Naive B cell (primary cell): ENCODE measurements around the gene SULT1C2. TPM values are rescaled to one million over a fixed set of nuclear protein-coding genes. Genes with fewer than 3 reads are reported as not detected.

Experiments used
- ATAC-seq, 2 donors: fragments of 150-1000 bp; cut with Tn5 transposase; 2 replicates each; pipeline ENCODE4 v1.10.0; 2021; ENCODE audit warnings: low read depth in 2 of 2, mild to moderate bottlenecking in 2 of 2, moderate library complexity in 2 of 2
- DNase-seq: peaks from one replicate; pipeline ENCODE4 v3.0.0; 2022
- H3K27ac Mint-ChIP-seq, 6 donors: one replicate each; pipeline ENCODE4 v1.8.0; 2020 to 2022; ENCODE audit warnings: mild to moderate bottlenecking in 6 of 6, mixed read lengths in 6 of 6, moderate library complexity in 5 of 6, inconsistent platforms in 2 of 6
- H3K27me3 Mint-ChIP-seq, 3 donors: one replicate each; pipeline ENCODE4 v1.8.0; 2021 to 2022; ENCODE audit warnings: mixed read lengths in 3 of 3, mild to moderate bottlenecking in 1 of 3
- H3K36me3 Mint-ChIP-seq, 2 donors: one replicate each; pipeline ENCODE4 v1.8.0; 2020 to 2022; ENCODE audit warnings: mixed read lengths in 2 of 2, inconsistent platforms in 1 of 2, mild to moderate bottlenecking in 1 of 2
- H3K4me1 Mint-ChIP-seq, 3 donors: one replicate each; pipeline ENCODE4 v1.8.0; 2020 to 2022; ENCODE audit warnings: mixed read lengths in 3 of 3, inconsistent platforms in 1 of 3, mild to moderate bottlenecking in 1 of 3, moderate library complexity in 1 of 3
- H3K4me3 Mint-ChIP-seq, 8 donors: one replicate each; pipeline ENCODE4 v1.8.0; 2020 to 2022; ENCODE audit warnings: mild to moderate bottlenecking in 8 of 8, mixed read lengths in 8 of 8, moderate library complexity in 8 of 8, inconsistent platforms in 2 of 8
- H3K9me3 Mint-ChIP-seq, 7 donors: one replicate each; pipeline ENCODE4 v1.8.0; 2020 to 2022; ENCODE audit warnings: mixed read lengths in 7 of 7, mild to moderate bottlenecking in 5 of 7, inconsistent platforms in 2 of 7, moderate library complexity in 1 of 7
- polyA plus RNA-seq, 6 donors: library from polyadenylated mRNA; unstranded; fragments of 300-500 nt; fragmentation: Illumina TruSeq; gene quantifications; one replicate each; pipeline ENCODE4 v1.2.3, GENCODE V29; 2021; ENCODE audit warnings: low read depth in 6 of 6

Gene SULT1C2
- polyA plus RNA-seq, 6 donors from 2014 or later: not detected

DNA sequence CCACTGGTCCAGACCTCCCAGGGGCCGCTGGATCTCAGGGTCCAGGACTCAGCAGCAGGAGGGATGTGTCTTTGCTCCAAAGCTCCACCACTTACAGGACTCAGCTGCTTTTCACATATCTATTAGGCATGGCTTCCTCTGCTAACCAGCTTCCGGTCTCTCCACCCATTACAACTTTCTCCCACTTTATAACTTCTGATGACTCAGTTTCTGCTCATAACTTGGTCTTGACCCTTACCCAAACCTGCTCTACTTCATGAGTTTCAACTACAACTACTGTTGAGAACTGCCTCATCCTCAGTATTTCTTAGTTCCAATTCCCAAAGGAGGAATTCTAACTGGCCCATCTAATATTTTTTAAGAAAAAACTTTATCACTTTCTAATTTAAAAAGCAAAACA is 17.2 kb downstream of the SULT1C2 start:
- Mint-ChIP-seq H3K4me3 (no peak overlapping the region), H3K9me3 (peaks cover 0 to 6% (median 0%) of the 10 kb centered on the region in 7 donors), H3K4me1 (no peaks in the 10 kb centered on the region), H3K36me3 (no peaks in the 10 kb centered on the region), H3K27ac (no peak overlapping the region), H3K27me3 (peaks cover 0 to 5% (median 3%) of the 10 kb centered on the region in 3 donors)
- ATAC-seq: no peak
- DNase-seq: no peak

DNA sequence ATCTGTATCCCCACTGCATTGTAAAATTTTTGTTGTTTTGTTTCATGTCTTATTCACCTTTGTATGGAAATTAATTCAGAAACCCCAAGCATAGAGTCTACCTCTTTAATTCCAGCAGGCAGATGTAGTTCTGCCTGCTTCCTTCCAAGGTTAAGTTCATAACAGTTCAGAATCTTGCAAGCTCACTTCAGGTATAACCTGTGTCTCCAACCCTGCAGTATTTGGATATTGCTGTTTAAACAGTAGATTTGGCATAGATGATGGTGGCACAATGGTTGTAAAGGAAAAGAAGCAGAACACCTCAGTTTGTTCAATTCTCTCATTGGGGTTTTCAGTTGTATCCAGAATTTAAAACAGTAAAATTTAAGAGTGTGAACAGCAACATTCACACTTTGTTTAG is 21.2 kb downstream of the SULT1C2 start:
- ATAC-seq: no peak
- no peak overlapping the region for H3K27ac Mint-ChIP-seq
- H3K4me1 Mint-ChIP-seq: no peaks in the 10 kb centered on the region
- no peak for DNase-seq
- H3K4me3 Mint-ChIP-seq: no peak overlapping the region
- peaks cover 0 to 8% (median 0%) of the 10 kb centered on the region in 3 donors for H3K27me3 Mint-ChIP-seq
- no peaks in the 10 kb centered on the region for H3K36me3 Mint-ChIP-seq
- H3K9me3 Mint-ChIP-seq: peaks cover 0 to 4% (median 2%) of the 10 kb centered on the region in 7 donors

DNA sequence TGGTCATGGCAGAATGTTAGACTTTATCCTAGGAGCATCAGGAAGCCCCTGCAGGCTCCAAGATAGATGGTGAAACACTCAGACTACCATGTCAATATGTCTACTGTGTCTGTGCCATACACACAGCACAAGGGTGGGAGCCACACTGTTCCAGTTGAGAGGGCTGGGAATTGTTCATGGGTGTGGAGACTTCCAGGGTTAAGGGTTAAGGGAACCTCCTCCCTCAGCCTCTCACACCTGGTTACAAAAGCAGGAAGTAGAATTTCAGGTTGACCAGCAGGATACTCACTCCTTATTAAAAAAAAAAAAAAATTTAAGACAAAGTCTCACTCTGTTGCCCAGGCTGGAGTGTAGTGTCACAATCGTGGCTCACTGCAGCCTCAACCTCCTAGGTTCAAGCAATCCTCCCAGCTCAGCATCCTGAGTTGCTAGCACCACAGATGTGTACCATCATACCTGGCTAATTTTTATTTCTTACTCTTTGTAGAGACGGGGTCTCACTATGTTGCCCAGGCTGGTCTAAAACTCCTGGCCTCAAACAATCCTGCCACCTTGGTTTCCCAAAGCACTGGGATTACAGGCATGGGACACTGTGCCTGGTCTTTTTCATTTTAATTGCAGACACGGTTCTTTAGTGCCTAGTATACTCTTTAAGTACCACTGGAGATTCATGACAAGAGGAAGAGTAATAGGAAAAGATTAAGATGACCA is 26.0 kb downstream of the SULT1C2 start:
- ATAC-seq: no peak
- H3K27ac Mint-ChIP-seq: no peak overlapping the region
- no peaks in the 10 kb centered on the region for H3K36me3 Mint-ChIP-seq
- H3K4me1 Mint-ChIP-seq: no peaks in the 10 kb centered on the region
- H3K9me3 Mint-ChIP-seq: peaks cover 0 to 3% (median 0%) of the 10 kb centered on the region in 7 donors
- H3K27me3 Mint-ChIP-seq: peaks cover 0 to 17% (median 8%) of the 10 kb centered on the region in 3 donors
- H3K4me3 Mint-ChIP-seq: no peak overlapping the region
- no peak for DNase-seq

DNA sequence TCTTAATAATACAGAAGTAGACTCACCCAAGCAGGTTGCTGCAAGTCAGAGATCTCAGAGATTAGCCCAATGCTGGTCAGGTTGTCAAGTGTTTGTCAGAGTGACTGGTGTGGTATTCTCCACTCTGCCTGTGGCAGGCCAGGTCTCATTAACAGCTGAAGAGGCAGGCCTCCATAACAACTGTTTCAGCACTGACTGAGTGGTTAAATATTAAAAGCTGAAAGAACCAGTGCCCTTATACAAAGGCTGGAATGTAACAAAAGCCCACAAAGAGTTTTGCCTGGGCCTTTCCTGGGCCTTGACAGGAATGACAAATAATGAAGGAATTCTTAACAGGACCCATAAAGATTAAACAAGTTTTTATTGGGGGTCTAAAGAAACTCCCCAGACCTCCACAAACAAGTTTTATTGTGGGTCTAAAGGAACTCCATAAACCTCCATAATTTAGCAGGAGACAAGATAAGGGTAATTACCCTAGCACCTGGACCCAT is 26.8 kb downstream of the SULT1C2 start:
- H3K27ac Mint-ChIP-seq: no peak overlapping the region
- peaks cover 0 to 17% (median 8%) of the 10 kb centered on the region in 3 donors for H3K27me3 Mint-ChIP-seq
- ATAC-seq (no peak), DNase-seq (no peak)
- no peaks in the 10 kb centered on the region for H3K4me1 Mint-ChIP-seq
- no peaks in the 10 kb centered on the region for H3K36me3 Mint-ChIP-seq
- H3K9me3 Mint-ChIP-seq: peaks cover 0 to 3% (median 0%) of the 10 kb centered on the region in 7 donors
- no peak overlapping the region for H3K4me3 Mint-ChIP-seq

DNA sequence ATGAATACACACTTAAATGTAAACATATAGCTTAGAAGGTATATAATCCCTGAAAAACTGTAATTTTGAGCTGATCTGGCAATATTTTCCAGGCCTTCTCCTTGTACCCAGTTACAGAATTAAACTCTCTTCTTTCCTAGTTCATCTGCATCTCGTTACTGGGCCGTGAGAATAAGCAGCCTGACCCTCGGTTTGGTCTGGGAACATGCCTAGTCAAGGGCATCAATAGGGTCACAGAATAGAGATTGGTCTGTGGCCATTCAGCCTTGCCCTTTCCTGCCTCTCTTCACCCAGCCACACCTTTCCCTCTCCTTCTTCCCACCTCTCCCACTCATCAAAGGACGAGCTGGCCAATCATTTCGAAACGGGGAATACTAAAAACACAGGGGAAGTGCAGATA is 27.3 kb downstream of the SULT1C2 start:
- Mint-ChIP-seq H3K4me3 (no peak overlapping the region), H3K4me1 (no peaks in the 10 kb centered on the region)
- no peak for ATAC-seq

DNA sequence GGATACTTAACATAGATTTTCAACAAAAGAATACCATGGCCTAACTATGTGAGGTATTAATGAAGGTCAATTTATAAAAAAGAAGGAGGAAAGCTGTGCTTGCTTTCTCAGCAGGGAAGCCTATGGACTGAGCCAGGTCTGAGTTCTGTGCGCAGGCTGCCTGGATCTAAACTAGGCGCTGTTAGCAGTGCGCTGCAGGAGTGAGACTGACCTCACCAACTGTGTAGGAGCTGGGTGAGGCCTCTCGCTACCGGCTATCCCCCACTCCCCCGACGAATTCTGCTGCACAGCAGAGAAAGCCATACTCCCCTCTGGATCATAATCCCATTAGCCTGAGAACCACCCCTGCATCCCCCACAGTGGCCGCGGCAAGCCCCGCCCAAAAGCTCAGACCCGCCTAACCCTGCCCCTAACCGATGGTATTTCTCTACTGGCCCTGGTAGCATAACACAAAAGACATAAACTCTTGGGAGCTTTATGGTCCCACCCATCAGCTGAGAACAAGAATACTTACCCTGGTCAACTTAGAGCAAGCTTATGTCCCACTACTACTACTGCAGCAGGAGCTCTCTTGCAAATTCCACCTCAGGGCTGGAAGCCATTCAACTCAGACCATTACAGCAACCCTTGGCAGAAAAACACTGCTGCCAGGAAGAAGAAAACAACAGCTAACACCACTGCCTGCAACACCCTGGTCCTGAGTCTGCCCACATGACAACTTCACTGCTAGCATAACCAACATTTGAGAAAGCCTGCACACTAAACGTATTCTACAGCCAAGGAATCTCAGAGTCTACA is 28.0 kb downstream of the SULT1C2 start:
- H3K36me3 Mint-ChIP-seq: no peaks in the 10 kb centered on the region
- peaks cover 0 to 2% (median 0%) of the 10 kb centered on the region in 7 donors for H3K9me3 Mint-ChIP-seq
- no peaks in the 10 kb centered on the region for H3K4me1 Mint-ChIP-seq
- ATAC-seq (no peak), DNase-seq (no peak)
- no peak overlapping the region for H3K27ac Mint-ChIP-seq
- H3K27me3 Mint-ChIP-seq: peaks cover 0 to 17% (median 8%) of the 10 kb centered on the region in 3 donors
- H3K4me3 Mint-ChIP-seq: no peak overlapping the region

More for the DNA sequence above, 27.3 kb downstream of the SULT1C2 start:
- Mint-ChIP-seq H3K9me3 (peaks cover 0 to 2% (median 0%) of the 10 kb centered on the region in 7 donors), H3K36me3 (no peaks in the 10 kb centered on the region), H3K27ac (no peak overlapping the region), H3K27me3 (peaks cover 0 to 17% (median 8%) of the 10 kb centered on the region in 3 donors)
- no peak for DNase-seq

DNA sequence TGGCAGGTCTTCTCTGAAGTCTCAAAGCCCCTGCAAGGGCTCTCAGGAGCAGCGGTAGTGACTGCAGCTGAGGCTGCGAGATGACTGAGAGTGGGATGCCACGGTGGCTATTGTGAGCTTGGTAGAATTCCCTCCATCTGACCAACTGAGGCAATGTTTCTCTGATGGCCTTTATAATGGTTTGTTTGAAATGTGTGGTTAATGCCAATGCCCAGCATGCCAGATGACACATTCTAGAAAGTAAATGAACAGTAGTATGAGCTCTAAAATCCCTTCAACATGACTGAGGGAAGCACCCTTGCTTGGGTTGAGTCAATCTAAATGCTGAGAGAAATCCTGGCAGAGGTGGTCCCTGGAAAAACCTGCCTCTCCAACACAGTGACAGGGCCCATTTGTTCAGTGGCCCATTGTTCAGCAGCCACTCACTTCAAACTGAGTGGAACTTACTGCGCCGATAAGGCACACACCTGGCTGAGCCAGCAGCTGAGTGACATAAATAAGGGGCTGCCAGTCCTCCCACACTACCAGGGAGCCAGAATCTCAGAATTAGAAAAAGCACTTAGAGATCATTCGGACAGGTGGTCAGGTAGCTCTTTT is 31.7 kb downstream of the SULT1C2 start:
- no peak for ATAC-seq
- no peak overlapping the region for H3K27ac Mint-ChIP-seq
- no peaks in the 10 kb centered on the region for H3K36me3 Mint-ChIP-seq
- no peaks in the 10 kb centered on the region for H3K4me1 Mint-ChIP-seq
- H3K9me3 Mint-ChIP-seq: peaks cover 0 to 2% (median 0%) of the 10 kb centered on the region in 7 donors
- DNase-seq: no peak
- H3K4me3 Mint-ChIP-seq: no peak overlapping the region
- H3K27me3 Mint-ChIP-seq: peaks cover 0 to 17% (median 12%) of the 10 kb centered on the region in 3 donors

DNA sequence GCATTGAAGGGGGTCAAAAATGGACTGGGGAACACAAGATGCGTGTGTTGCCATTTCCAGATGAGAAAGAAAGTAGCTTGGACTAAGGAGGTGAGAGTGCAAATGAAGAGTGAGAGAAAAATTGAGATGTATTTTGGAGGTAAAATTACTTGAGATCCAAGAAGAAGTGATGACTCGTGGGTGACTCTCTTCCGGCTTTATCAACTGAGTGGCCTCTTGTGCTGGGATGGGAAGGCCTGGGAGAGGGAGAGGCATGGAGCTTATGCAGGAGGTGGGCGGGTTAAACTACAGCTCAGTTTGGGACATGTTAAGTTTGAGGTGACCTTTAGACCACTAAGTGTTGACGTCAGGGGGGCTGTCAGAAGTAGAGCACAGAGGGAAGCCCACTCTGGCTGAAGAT is 34.9 kb downstream of the SULT1C2 start:
- no peak for ATAC-seq
- Mint-ChIP-seq H3K4me1 (no peaks in the 10 kb centered on the region), H3K9me3 (peaks cover 0 to 4% (median 0%) of the 10 kb centered on the region in 7 donors), H3K4me3 (no peak overlapping the region), H3K36me3 (no peaks in the 10 kb centered on the region), H3K27ac (no peak overlapping the region), H3K27me3 (peaks cover 0 to 12% (median 6%) of the 10 kb centered on the region in 3 donors)
- no peak for DNase-seq

DNA sequence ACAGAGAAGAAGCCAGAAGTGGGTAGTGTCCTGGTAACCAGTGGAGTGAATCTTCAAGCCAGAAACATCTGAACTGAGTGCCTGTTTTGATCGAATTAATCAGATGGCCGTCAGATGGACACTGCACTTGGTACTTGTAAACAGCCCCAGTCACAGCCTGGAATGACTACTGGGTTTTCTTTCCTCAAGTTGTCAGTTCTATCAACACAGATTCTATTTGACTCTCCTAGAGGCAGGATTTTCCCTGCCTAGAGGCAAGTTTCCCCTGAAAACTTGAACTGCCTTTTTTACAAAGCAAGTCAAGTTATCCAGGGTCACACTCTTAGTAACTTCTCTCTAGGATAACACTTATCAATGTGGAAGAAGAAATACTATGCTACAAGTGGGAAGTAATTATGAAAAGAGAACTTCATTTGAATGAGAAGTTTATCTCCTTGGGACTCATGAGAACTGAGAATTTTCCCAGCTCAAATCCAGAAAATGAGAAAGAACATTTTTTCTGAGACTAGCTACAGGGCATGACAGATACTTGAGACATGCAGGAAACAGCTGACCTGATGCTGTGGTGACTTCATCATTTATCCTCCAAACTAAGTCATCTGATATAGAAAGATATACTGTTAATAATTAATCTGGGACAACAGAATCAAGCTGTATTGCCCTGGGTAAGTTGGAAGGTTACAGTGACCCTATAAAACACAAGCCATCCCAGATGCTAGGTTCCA is 36.0 kb downstream of the SULT1C2 start:
- Mint-ChIP-seq H3K27me3 (peaks cover 0 to 12% (median 0%) of the 10 kb centered on the region in 3 donors), H3K27ac (no peak overlapping the region)
- ATAC-seq: no peak

DNA sequence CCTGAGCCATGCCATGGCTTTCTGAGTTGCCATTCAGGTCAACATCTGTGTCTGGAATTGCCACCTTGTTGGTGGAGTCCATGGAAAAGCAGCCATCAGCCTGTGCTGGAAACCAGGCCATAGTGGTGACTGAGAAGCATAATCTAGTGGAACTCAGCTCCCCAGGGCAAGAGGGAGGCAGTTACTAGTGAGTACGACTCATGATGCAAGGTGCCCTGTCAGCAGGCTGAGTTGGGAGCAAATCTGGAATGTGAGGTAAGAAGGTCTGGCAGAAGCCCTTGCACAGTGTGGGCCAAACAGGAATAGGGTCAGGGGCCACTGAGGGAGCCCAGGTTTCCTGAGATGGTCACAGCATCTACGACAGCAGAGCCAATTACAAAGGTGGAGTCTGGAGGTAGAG is 37.1 kb downstream of the SULT1C2 start:
- H3K36me3 Mint-ChIP-seq: no peaks in the 10 kb centered on the region

More for the DNA sequence above, 36.0 kb downstream of the SULT1C2 start:
- peaks cover 0 to 5% (median 0%) of the 10 kb centered on the region in 7 donors for H3K9me3 Mint-ChIP-seq
- no peak overlapping the region for H3K4me3 Mint-ChIP-seq
- H3K36me3 Mint-ChIP-seq: no peaks in the 10 kb centered on the region
- DNase-seq: no peak
- H3K4me1 Mint-ChIP-seq: no peaks in the 10 kb centered on the region

DNA sequence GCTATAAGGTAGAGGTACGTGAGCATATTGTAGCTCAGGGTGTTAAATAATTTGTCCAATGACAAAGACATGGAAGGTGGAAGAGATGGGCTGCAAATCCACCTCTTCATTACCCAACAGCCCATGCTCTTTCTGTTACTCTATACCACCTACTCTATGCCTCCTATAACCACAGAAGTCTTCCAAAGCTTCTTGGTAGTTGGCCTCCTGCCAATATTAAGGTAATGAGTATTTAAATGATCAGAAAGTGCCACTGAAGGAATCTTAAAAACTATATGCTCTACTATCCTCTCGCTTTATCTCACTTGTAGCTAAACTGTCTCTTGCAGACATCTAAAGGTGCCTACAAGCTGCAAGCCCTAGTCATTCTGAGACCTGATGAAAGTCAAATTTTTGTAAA is 41.1 kb downstream of the SULT1C2 start:
- Mint-ChIP-seq H3K27ac (no peak overlapping the region), H3K4me1 (peaks cover 3 to 7% (median 7%) of the 10 kb centered on the region in 3 donors), H3K4me3 (no peak overlapping the region), H3K27me3 (peaks cover 0 to 7% (median 0%) of the 10 kb centered on the region in 3 donors), H3K36me3 (no peaks in the 10 kb centered on the region), H3K9me3 (peaks cover 0 to 4% (median 0%) of the 10 kb centered on the region in 7 donors)
- ATAC-seq (no peak), DNase-seq (no peak)

More for the DNA sequence above, 37.1 kb downstream of the SULT1C2 start:
- no peak overlapping the region for H3K27ac Mint-ChIP-seq
- DNase-seq (no peak), ATAC-seq (no peak)
- H3K4me3 Mint-ChIP-seq: no peak overlapping the region
- peaks cover 0 to 12% (median 0%) of the 10 kb centered on the region in 3 donors for H3K27me3 Mint-ChIP-seq
- H3K4me1 Mint-ChIP-seq: peaks cover 0 to 4% (median 4%) of the 10 kb centered on the region in 3 donors
- peaks cover 0 to 5% (median 0%) of the 10 kb centered on the region in 7 donors for H3K9me3 Mint-ChIP-seq

DNA sequence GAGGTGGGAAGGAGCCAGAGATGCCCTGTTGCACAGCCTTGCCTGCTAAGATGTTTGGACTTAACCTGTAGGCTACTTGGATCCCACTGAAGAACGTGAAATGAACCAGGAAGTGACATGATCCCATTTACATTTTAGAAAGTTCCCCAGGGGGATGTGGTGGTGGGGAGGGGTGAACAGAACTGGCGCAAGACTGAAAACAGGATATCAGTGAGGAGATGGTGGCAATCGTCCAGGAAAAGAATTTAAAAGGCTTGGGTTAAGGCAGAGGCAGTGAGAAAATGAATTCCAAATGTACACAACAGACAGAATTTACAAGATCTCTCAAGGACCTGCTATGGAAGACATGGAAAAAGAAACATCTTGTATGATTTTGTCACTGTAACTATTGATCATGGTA is 42.3 kb downstream of the SULT1C2 start:
- Mint-ChIP-seq H3K27me3 (peaks cover 0 to 18% (median 0%) of the 10 kb centered on the region in 3 donors), H3K9me3 (peaks cover 0 to 4% (median 2%) of the 10 kb centered on the region in 7 donors), H3K4me1 (peaks cover 3 to 7% (median 7%) of the 10 kb centered on the region in 3 donors), H3K4me3 (no peak overlapping the region), H3K36me3 (no peaks in the 10 kb centered on the region), H3K27ac (no peak overlapping the region)
- DNase-seq: no peak
- ATAC-seq: no peak

DNA sequence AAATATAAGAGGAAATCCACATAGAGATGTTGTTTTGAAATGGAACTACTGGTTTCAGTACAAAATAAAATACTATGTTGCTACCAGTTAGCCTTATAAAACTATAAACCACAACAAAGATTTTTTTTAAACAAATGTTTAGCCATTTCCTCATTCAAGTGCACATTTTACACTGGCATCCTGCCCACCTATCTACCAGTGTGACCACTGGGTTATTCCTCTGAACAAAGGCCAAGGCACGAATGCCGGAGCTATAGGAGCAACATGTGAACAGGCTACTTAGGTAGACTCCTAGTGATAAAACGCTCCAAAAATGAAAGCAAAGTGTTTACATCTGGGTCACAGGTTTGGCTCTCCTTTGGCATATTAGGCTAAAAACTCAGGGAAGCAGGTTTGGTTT is 57.3 kb downstream of the SULT1C2 start:
- DNase-seq: no peak
- Mint-ChIP-seq H3K36me3 (no peaks in the 10 kb centered on the region), H3K9me3 (peaks cover 0 to 6% (median 0%) of the 10 kb centered on the region in 7 donors), H3K4me1 (no peaks in the 10 kb centered on the region), H3K4me3 (no peak overlapping the region), H3K27ac (no peak overlapping the region), H3K27me3 (peaks cover 0 to 6% (median 6%) of the 10 kb centered on the region in 3 donors)
- ATAC-seq: no peak
